Epithelial cell of prostate (primary cell): ENCODE measurements around the gene PRND.

Source experiments
- DNase-seq: peaks from one replicate; pipeline ENCODE4 v3.0.0-alpha.2; 2011; ENCODE audit warnings: low read depth, low spot score
- H3K27ac ChIP-seq: fragments of 450-650 bp; 2 replicates; pipeline ENCODE4 v1.5.1; 2017; ENCODE audit warnings: mild to moderate bottlenecking

The PRND gene

DNA sequence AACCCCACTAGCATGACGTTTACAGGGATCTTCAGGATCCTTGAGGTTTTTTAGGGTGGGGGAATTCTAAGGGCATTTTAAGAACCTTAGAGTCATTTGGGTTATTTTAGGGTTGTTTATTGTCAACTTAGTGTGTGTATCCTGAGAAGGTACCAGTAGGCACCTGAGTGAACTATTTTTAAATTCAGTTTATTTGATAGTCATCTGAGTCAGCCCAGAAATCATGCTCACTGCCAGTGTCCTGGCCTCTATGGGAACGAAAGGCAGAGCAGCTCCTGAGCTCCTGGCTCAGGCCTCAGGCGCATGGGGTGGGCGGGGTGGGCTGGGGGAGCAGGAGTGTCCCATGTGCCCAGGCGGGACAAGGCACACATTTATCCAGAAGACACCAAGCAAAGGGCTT is 52.0 kb downstream of the PRND start:
- no peak overlapping the region for H3K27ac ChIP-seq
- no peak for DNase-seq

DNA sequence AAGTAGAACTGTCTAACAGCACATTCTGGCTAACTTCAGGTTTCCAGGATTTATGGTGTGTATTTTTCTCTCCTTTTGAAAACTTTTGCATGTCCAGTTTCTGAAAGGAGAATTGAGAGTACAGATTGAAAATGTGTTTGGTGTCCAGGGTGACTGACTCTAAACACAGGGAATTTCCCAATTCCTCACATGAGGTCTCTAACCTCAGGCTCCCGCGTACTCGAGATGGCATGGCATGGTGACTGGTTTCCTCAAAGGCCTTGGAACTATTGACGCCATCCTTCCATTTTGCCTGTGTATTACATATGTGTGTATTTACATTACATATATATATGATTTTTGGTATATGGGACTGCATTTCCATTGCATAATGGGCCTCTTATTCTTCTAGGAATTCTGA is 52.5 kb downstream of the PRND start:
- no peak for DNase-seq
- H3K27ac ChIP-seq, result no peak overlapping the region

DNA sequence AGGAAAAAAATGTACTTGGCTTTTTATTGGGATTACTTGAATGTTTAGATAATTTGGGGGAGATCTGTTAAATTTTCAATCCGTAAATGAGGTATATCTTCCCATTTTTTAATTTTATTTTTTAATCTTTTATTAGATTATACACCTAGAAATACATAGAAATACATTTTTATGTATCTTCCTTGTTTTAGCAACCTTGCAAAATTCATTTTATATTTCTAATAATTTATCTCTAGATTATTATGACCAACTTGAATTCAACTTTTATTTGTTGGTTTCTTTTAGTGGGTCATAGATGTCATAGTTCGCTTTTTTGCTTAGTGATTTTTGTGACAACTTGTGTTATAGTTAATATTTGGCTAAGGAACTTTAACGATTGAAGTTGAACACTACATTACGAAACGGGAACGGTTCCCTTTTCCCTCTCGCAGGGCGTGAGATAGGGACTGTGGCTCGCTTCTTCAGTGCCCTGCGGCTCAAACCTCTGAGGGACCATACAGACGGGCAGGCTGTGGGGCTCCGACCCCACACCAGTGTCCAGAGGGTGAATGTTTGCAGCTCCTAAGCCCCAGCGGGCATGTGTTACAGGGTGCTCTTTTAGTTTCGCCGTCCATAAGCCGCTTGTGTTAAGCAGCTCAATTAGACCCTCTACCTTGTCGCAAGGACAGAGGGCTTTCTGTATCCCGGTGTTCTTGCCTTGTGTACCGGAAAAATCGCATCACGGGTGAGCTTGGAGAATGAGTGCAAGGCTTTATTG is 53.8 kb downstream of the PRND start:
- no peak for DNase-seq
- no peak overlapping the region for H3K27ac ChIP-seq

DNA sequence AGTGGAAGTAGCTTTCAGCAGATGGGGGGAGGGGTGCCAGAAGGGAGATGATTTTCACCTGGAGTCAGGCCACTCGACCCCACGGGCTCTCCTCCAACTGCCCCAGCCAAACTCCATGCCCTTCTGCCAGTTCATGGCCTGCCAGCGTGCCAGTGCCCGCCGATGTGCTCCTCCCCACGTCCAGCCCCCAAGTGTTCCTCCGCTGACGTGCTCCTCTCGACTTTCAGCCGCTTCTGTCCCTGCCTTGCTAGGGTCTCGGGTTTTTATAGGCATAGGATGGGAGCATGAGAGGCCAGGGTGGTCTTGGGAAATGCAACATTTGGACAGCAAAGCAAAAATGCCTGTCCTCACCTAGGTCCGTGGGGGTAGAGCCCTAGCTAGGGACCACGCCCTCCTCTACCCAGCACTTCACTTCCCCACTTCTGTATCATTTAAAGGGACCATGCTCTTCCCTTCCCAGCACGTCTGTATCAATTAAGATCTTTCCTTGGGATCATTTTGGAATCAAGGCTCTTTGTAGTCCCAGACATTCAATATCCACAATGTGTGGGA is 54.4 kb downstream of the PRND start:
- DNase-seq, result no peak

More for the DNA sequence above, 54.4 kb downstream of the PRND start:
- no peak overlapping the region for H3K27ac ChIP-seq
